Breast epithelium (tissue), 3 donors: ENCODE measurements around the gene OR2B2.

Experiments
- POLR2A ChIP-seq: fragments of 450-650 bp; IDR thresholded peaks from one replicate; pipeline ENCODE4 v1.6.1; 2016; ENCODE audit warnings: antibody characterized with exemption, mild to moderate bottlenecking, moderate library complexity
- TF ChIP-seq, protein P1 (sequence below), 3 donors: fragments of 450-650 bp; IDR thresholded peaks; one replicate each; pipeline ENCODE4 v1.5.1; 2016 to 2017; ENCODE audit warnings: antibody characterized with exemption in 3 of 3, mild to moderate bottlenecking in 3 of 3, moderate library complexity in 3 of 3

DNA sequence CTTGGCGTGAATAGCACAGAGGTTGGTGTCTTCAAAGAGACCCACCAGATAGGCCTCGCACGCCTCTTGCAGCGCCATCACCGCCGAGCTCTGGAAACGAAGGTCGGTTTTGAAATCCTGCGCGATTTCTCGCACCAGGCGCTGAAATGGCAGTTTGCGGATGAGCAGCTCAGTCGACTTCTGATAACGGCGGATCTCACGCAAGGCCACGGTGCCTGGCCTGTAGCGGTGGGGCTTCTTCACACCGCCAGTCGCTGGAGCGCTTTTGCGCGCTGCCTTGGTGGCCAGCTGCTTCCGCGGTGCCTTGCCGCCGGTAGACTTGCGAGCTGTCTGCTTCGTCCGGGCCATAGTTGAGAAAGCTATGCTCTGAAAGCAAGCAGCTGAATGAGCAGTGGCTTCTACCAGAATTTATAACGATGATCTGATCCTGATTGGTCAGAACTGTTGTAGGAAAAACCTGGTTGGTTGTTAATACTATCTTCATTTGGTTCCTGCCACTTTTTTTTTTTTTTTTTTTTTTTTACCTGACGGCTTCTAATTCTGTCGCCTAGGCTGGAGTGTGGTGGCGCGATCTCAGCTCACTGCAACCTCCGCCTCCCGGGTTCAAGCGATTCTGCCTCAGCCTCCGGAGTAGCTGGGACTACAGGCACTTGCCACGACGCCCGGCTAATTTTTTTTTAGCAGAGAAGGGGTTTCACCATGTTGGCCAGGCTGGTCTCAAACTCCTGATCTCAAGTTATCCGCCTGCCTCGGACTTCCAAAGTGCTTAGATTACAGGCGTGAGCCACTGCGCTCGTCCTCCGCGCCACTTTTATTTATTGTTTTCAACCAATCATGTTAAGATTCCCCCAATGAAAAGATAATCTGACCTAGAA is 21.5 kb downstream of the OR2B2 start:
- TF ChIP-seq POLR2A, result no peak
- TF ChIP-seq, protein P1, sequence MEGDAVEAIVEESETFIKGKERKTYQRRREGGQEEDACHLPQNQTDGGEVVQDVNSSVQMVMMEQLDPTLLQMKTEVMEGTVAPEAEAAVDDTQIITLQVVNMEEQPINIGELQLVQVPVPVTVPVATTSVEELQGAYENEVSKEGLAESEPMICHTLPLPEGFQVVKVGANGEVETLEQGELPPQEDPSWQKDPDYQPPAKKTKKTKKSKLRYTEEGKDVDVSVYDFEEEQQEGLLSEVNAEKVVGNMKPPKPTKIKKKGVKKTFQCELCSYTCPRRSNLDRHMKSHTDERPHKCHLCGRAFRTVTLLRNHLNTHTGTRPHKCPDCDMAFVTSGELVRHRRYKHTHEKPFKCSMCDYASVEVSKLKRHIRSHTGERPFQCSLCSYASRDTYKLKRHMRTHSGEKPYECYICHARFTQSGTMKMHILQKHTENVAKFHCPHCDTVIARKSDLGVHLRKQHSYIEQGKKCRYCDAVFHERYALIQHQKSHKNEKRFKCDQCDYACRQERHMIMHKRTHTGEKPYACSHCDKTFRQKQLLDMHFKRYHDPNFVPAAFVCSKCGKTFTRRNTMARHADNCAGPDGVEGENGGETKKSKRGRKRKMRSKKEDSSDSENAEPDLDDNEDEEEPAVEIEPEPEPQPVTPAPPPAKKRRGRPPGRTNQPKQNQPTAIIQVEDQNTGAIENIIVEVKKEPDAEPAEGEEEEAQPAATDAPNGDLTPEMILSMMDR (IDR thresholded peaks at IDR 0.05), result no peak
